ENCODE measurements around the gene CLEC4C. TPM values are rescaled to one million over a fixed set of nuclear protein-coding genes. Genes with fewer than 3 reads are reported as not detected.

Gene CLEC4C
- polyA plus RNA-seq, 1 of the 3 experiments (the other 2 are of a cell fraction), result not detected

GRCh38 chr12:7705846-7706245 lies 41.3 kb downstream of the CLEC4C start:
- no peaks in the 10 kb centered on the region for H3K9me3 ChIP-seq
- no peaks in the 10 kb centered on the region for H4K20me1 ChIP-seq (ENCODE audit: insufficient read depth)
- H3K27me3 ChIP-seq (ENCODE audit: insufficient read depth), result peaks cover 47% of the 10 kb centered on the region
- H3K36me3 ChIP-seq (replicated peaks in 1 of 2; ENCODE audit: control insufficient read depth in 1 of 2, insufficient read depth in 2 of 2, low read length in 1 of 2), result no peaks in the 10 kb centered on the region
- DNase-seq, result no peak
- 39% methylated on average over 27 of the region's 29 CpGs for WGBS (ENCODE audit: low lambda C conversion rate)
- H3K9me2 ChIP-seq, result no peaks in the 10 kb centered on the region
- TF ChIP-seq FOSL2 (IDR thresholded peaks at IDR 0.05; ENCODE audit: borderline replicate concordance, low read depth) (no peak), SIN3A (IDR thresholded peaks at IDR 0.05; ENCODE audit: borderline replicate concordance, low read depth, low read length) (no peak), GATA2 (CRISPR knock-in tag; IDR thresholded peaks at IDR 0.05) (no peak), USF2 (IDR thresholded peaks at IDR 0.05; ENCODE audit: borderline replicate concordance, low read depth, low read length) (no peak), FOXJ3 (CRISPR knock-in tag; IDR thresholded peaks at IDR 0.05) (no peak), MAX (IDR thresholded peaks at IDR 0.05; ENCODE audit: low read depth) (no peak), FOXM1 (IDR thresholded peaks at IDR 0.05; ENCODE audit: low read depth) (no peak), TEAD4 (IDR thresholded peaks at IDR 0.05; ENCODE audit: borderline replicate concordance, insufficient read depth) (no peak), RAD21 (IDR thresholded peaks at IDR 0.05; ENCODE audit: low read length) (no peak), ZBTB33 (IDR thresholded peaks at IDR 0.05; ENCODE audit: borderline replicate concordance, low read depth) (no peak)
- no peaks in the 10 kb centered on the region for H3K4me1 ChIP-seq (ENCODE audit: control insufficient read depth in 1 of 2, insufficient read depth in 2 of 2, low read depth in 1 of 2, low read length in 1 of 2)
- H3F3A ChIP-seq (replicated peaks; ENCODE audit: insufficient read depth), result no peaks in the 10 kb centered on the region
- H3K27ac ChIP-seq (ENCODE audit: low read depth in 2 of 2, low read length in 1 of 2), result no peak overlapping the region
- H3K4me2 ChIP-seq, result no peak overlapping the region
- POLR2A ChIA-PET, result no interaction called here
- no peak overlapping the region for H3K4me3 ChIP-seq (ENCODE audit: low read depth in 2 of 2, low read length in 1 of 2)
- no peaks in the 10 kb centered on the region for H3K79me2 ChIP-seq (ENCODE audit: insufficient read depth)
- CTCF ChIA-PET, result no interaction called here
- H3K9ac ChIP-seq, result no peak overlapping the region
- H2AFZ ChIP-seq (ENCODE audit: low read depth), result no peak overlapping the region

GRCh38 chr12:7695566-7696197 lies 51.5 kb downstream of the CLEC4C start, which contains the start of gene GDF3:
GDF3 (minus strand) TSS chr12:7695775; CDS start chr12:7695728, 47 bp downstream.
- WGBS (ENCODE audit: low lambda C conversion rate), result 6% methylated on average over 7 of the region's 7 CpGs
- Histone ChIP-seq H3K79me2 (ENCODE audit: insufficient read depth) (no peaks in the 10 kb centered on the region), H3K9ac (no peak within 1 kb of the TSS), H3K4me2 (no peak within 1 kb of the TSS), H3K4me3 (ENCODE audit: low read depth in 2 of 2, low read length in 1 of 2) (no peak within 1 kb of the TSS), H3K27ac (ENCODE audit: low read depth in 2 of 2, low read length in 1 of 2) (no peak within 1 kb of the TSS), H2AFZ (ENCODE audit: low read depth) (no peak within 1 kb of the TSS), H3F3A (replicated peaks; ENCODE audit: insufficient read depth) (no peaks in the 10 kb centered on the region), H3K27me3 (ENCODE audit: insufficient read depth) (peaks cover 52% of the 10 kb centered on the region), H3K36me3 (replicated peaks in 1 of 2; ENCODE audit: control insufficient read depth in 1 of 2, insufficient read depth in 2 of 2, low read length in 1 of 2) (no peaks in the 10 kb centered on the region), H4K20me1 (ENCODE audit: insufficient read depth) (no peaks in the 10 kb centered on the region), H3K4me1 (ENCODE audit: control insufficient read depth in 1 of 2, insufficient read depth in 2 of 2, low read depth in 1 of 2, low read length in 1 of 2) (no peaks in the 10 kb centered on the region), H3K9me2 (no peaks in the 10 kb centered on the region), H3K9me3 (no peaks in the 10 kb centered on the region)
- DNase-seq, result no peak
- TF ChIP-seq ELF1 (IDR thresholded peaks at IDR 0.05) (no peak), FOSL2 (IDR thresholded peaks at IDR 0.05; ENCODE audit: borderline replicate concordance, low read depth) (no peak), TEAD4 (IDR thresholded peaks at IDR 0.05; ENCODE audit: borderline replicate concordance, insufficient read depth) (no peak), SMC3 (IDR thresholded peaks at IDR 0.05; ENCODE audit: low read depth, low read length) (no peak), PBX3 (IDR thresholded peaks at IDR 0.05) (no peak), RCOR1 (IDR thresholded peaks at IDR 0.05; ENCODE audit: low read length) (no peak), REST (IDR thresholded peaks at IDR 0.05; ENCODE audit: low read depth, low read length) (no peak)
- POLR2A ChIA-PET, result no interaction called here
- CTCF ChIA-PET, result interaction anchor here (0.9 kb wide), 2 partner anchors 58 to 111 kb away, joined by 3 read pairs; no protein-coding TSS in a partner anchor
